ENCODE measurements around the gene ROBO3. TPM values are rescaled to one million over a fixed set of nuclear protein-coding genes. Genes with fewer than 3 reads are reported as not detected.

The ROBO3 gene
- total and polyA plus RNA-seq, 10 of the 15 experiments (the other 5 are each of a cell fraction or from before 2014, with no cell fraction given) = 0.10 to 0.63 (median 0.31) TPM; not detected in 2

DNA sequence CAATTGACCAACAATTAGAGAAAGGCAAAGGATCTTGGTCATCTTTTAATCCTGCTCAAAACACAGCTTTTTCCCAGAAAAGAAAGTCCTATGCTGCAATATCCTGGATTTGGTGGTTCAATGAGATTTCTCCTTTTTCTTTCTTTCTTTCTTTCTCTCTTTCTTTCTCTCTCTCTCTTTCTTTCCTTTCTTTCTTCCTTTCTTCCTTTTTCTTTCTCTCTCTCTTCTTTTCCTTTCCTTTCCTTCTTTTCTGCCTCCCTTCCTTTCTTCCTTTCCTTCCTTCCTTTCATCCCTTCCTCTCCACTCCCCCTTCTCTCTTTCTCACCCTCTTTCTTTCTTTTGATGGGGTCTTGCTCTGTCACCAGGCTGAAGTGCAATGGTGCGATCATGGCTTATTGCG is 33.3 kb upstream of the ROBO3 start:
- Histone ChIP-seq H3K27ac (ENCODE audit: control insufficient read depth, insufficient read depth) (no peak overlapping the region), H2AFZ (ENCODE audit: control insufficient read depth, low read depth, low read length) (no peak overlapping the region), H3K79me2 (ENCODE audit: control insufficient read depth, insufficient read depth, low read length) (no peaks in the 10 kb centered on the region), H3K4me1 (ENCODE audit: control insufficient read depth, insufficient read depth, low read length) (no peaks in the 10 kb centered on the region), H3K9ac (ENCODE audit: control insufficient read depth, insufficient read depth, low read length) (no peak overlapping the region), H3K4me2 (ENCODE audit: control insufficient read depth, insufficient read depth) (no peak overlapping the region), H3K27me3 (replicated peaks in 1 of 2; ENCODE audit: control insufficient read depth in 2 of 2, insufficient read depth in 2 of 2, low read length in 1 of 2) (no peaks in the 10 kb centered on the region; a peak in 2 of 4 replicates), H4K20me1 (ENCODE audit: control insufficient read depth, insufficient read depth) (no peaks in the 10 kb centered on the region), H3K4me3 (no peak overlapping the region), H3K36me3 (ENCODE audit: control insufficient read depth in 2 of 2, insufficient read depth in 2 of 2, low read length in 1 of 2) (no peaks in the 10 kb centered on the region), H3K9me3 (replicated peaks; ENCODE audit: control insufficient read depth, insufficient read depth, low read length) (no peaks in the 10 kb centered on the region)
- DNase-seq (ENCODE audit: low read depth, low spot score) = no peak
- intact Hi-C loops (cut with micrococcal nuclease; ENCODE audit: unreplicated experiment) (no loop called here), in situ Hi-C loops (cut with MboI) (loop anchor here (25.0 kb wide), 1 partner anchor 420 kb away; the partner anchor contains the start of gene OR8B4)
- 90% methylated on average over 2 of the region's 2 CpGs for WGBS (ENCODE audit: insufficient coverage, insufficient replicate concordance, low lambda C conversion rate, missing lambda C conversion rate)
- no peak for FAIRE-seq
- BruUV-seq (replicated peaks) = no TSS peak
- ChIA-PET POLR2A (no interaction called here), SMC1A (ENCODE audit: uncharacterized antibody, unreplicated experiment) (interaction anchor here (2.2 kb wide), 1 partner anchor 163 kb away, joined by 5 read pairs; no protein-coding TSS in a partner anchor), RAD21 (ENCODE audit: unreplicated experiment) (no interaction called here), CTCF (interaction anchor here (0.7 to 7.1 kb wide), 3 partner anchors 38 to 161 kb away, joined by 3 to 102 read pairs (median 3); no protein-coding TSS in a partner anchor)
- TF ChIP-seq BACH1 (IDR thresholded peaks at IDR 0.05; ENCODE audit: borderline replicate concordance) (no peak), STAT1 (conservative IDR thresholded peaks at IDR 0.05) (no peak), CHD4 (IDR thresholded peaks at IDR 0.05) (no peak), HCFC1 (IDR thresholded peaks at IDR 0.05; ENCODE audit: low read length) (no peak)
- TF ChIP-seq, protein P1, sequence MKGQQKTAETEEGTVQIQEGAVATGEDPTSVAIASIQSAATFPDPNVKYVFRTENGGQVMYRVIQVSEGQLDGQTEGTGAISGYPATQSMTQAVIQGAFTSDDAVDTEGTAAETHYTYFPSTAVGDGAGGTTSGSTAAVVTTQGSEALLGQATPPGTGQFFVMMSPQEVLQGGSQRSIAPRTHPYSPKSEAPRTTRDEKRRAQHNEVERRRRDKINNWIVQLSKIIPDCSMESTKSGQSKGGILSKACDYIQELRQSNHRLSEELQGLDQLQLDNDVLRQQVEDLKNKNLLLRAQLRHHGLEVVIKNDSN (IDR thresholded peaks at IDR 0.05; ENCODE audit: borderline replicate concordance, extremely low read length, insufficient read depth, low read depth, low read length) = no peak
- no peak for ATAC-seq

DNA sequence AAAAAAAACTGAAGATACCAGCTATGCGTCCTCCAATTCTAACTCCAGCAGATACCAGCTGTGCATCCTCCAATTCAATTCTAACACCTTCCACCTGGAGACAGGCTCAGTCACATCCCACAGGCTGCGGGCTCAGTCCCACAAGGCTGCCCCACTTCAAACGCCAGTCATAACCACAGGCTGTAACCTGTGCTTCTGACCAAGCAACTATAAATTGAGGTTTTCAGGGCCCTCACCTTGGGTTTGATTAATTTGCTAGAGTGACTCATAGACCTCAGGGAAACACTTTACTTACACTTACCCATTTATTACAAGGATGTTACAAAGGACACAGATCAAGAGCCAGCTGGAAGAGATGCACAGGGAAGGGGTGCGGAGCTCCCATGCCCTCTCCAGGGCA is 32.7 kb upstream of the ROBO3 start:
- CTCF ChIA-PET = interaction anchor here (0.6 to 7.1 kb wide), 7 partner anchors 21 to 181 kb away, joined by 3 to 102 read pairs (median 4); no protein-coding TSS in a partner anchor
- Histone ChIP-seq H3K9ac (ENCODE audit: control insufficient read depth, insufficient read depth, low read length) (no peak overlapping the region), H3K36me3 (ENCODE audit: control insufficient read depth in 2 of 2, insufficient read depth in 2 of 2, low read length in 1 of 2) (no peaks in the 10 kb centered on the region), H3K4me2 (ENCODE audit: control insufficient read depth, insufficient read depth) (no peak overlapping the region), H3K27me3 (replicated peaks in 1 of 2; ENCODE audit: control insufficient read depth in 2 of 2, insufficient read depth in 2 of 2, low read length in 1 of 2) (peaks cover 0 to 2% of the 10 kb centered on the region in 2 experiments; a peak in 2 of 4 replicates), H3K4me1 (ENCODE audit: control insufficient read depth, insufficient read depth, low read length) (no peaks in the 10 kb centered on the region), H3K27ac (ENCODE audit: control insufficient read depth, insufficient read depth) (no peak overlapping the region), H3K4me3 (no peak overlapping the region), H2AFZ (ENCODE audit: control insufficient read depth, low read depth, low read length) (no peak overlapping the region), H4K20me1 (ENCODE audit: control insufficient read depth, insufficient read depth) (no peaks in the 10 kb centered on the region), H3K79me2 (ENCODE audit: control insufficient read depth, insufficient read depth, low read length) (no peaks in the 10 kb centered on the region), H3K9me3 (replicated peaks; ENCODE audit: control insufficient read depth, insufficient read depth, low read length) (no peaks in the 10 kb centered on the region)
- FAIRE-seq (no peak), DNase-seq (ENCODE audit: low read depth, low spot score) (no peak), ATAC-seq (no peak)
- intact Hi-C loops (cut with micrococcal nuclease; ENCODE audit: unreplicated experiment) (no loop called here), in situ Hi-C loops (cut with MboI) (loop anchor here (25.0 kb wide), 1 partner anchor 420 kb away; the partner anchor contains the start of gene OR8B4)
- POLR2A ChIA-PET = interaction anchor here (0.9 kb wide), 1 partner anchor 162 kb away, joined by 3 read pairs; no protein-coding TSS in a partner anchor
- SMC1A ChIA-PET (ENCODE audit: uncharacterized antibody, unreplicated experiment) = interaction anchor here (0.7 to 2.2 kb wide), 3 partner anchors 163 to 199 kb away, joined by 3 to 9 read pairs (median 5); no protein-coding TSS in a partner anchor
- BruUV-seq (replicated peaks) = no TSS peak
- 50% methylated on average over 4 of the region's 4 CpGs for WGBS (ENCODE audit: insufficient coverage, insufficient replicate concordance, low lambda C conversion rate, missing lambda C conversion rate)
- RAD21 ChIA-PET (ENCODE audit: unreplicated experiment) = no interaction called here
- no peak for TF ChIP-seq YY1 (IDR thresholded peaks at IDR 0.05; ENCODE audit: low read depth, low read length)
- TF ChIP-seq TCF12 (IDR thresholded peaks at IDR 0.05; ENCODE audit: low read depth, low read length) = 0 out of 2 replicates have a peak, but pooled peaks have one; percentile 7
- no peak for TF ChIP-seq SMC3 (IDR thresholded peaks at IDR 0.05; ENCODE audit: borderline replicate concordance, low read length)
- TF ChIP-seq MTA2 (IDR thresholded peaks at IDR 0.05; ENCODE audit: low read depth) = no peak
- no peak for TF ChIP-seq BMI1 (IDR thresholded peaks at IDR 0.05; ENCODE audit: borderline replicate concordance)
- TF ChIP-seq TARDBP (IDR thresholded peaks at IDR 0.05; ENCODE audit: borderline replicate concordance) = no peak
- no peak for TF ChIP-seq CBX3 (IDR thresholded peaks at IDR 0.05; ENCODE audit: borderline replicate concordance, low read depth)
- peak; percentile 35; the same call in 1 of the 2 replicates for TF ChIP-seq RUNX3 (IDR thresholded peaks at IDR 0.05; ENCODE audit: low read length)
- no peak for TF ChIP-seq RBBP5 (conservative IDR thresholded peaks at IDR 0.05)
- TF ChIP-seq, protein P2, sequence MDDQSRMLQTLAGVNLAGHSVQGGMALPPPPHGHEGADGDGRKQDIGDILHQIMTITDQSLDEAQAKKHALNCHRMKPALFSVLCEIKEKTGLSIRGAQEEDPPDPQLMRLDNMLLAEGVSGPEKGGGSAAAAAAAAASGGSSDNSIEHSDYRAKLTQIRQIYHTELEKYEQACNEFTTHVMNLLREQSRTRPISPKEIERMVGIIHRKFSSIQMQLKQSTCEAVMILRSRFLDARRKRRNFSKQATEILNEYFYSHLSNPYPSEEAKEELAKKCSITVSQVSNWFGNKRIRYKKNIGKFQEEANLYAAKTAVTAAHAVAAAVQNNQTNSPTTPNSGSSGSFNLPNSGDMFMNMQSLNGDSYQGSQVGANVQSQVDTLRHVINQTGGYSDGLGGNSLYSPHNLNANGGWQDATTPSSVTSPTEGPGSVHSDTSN (IDR thresholded peaks at IDR 0.05; ENCODE audit: insufficient replicate concordance, low read depth, low read length) = no peak
